A673 (cell line): Measurements from ENCODE around the gene HDAC4. TPM values are rescaled to one million over a fixed set of nuclear protein-coding genes. Genes with fewer than 3 reads are reported as not detected.

Experiments used
- BruUV-seq: library from RNA; stranded (reverse); fragments of 400-500 nt; replicated peaks from 2 replicates; lab custom pipeline; 2021; lab: Mats Ljungman, UMichigan
- CTCF ChIA-PET: fragments of 300-600 bp; sonication (Branson Sonifier 250); formaldehyde crosslinking; loops from one replicate; lab custom pipeline; 2022; ENCODE audit warnings: antibody characterized with exemption; lab: Charles Lee
- POLR2A ChIA-PET: fragments of 300-600 bp; sonication (Branson Sonifier 250); formaldehyde crosslinking; loops from one replicate; lab custom pipeline; 2022; ENCODE audit warnings: antibody characterized with exemption; ENCODE audit not compliant: low non-redundant PET; lab: Charles Lee
- DNase-seq: peaks from one replicate; pipeline ENCODE4 v3.0.0-alpha.2; 2015; ENCODE audit warnings: low spot score
- H3K27ac ChIP-seq: fragments of 200-600 bp; sonication (generic); 2 replicates; pipeline ENCODE4 v1.5.1; 2016; ENCODE audit warnings: mixed run types, low read depth, mild to moderate bottlenecking, mixed read lengths, antibody characterized with exemption, low read length; ENCODE audit not compliant: poor library complexity, severe bottlenecking
- H3K27me3 ChIP-seq: fragments of 200-600 bp; sonication (generic); replicated peaks from 2 replicates; pipeline ENCODE4 v1.6.1; 2017; ENCODE audit warnings: mixed run types, low read depth, mild to moderate bottlenecking, mixed read lengths, antibody characterized with exemption, low read length; ENCODE audit not compliant: insufficient read depth, poor library complexity
- H3K36me3 ChIP-seq: fragments of 200-600 bp; sonication (generic); 2 replicates; pipeline ENCODE4 v1.6.1; 2016; ENCODE audit warnings: mixed run types, mild to moderate bottlenecking, mixed read lengths, antibody characterized with exemption, low read length; ENCODE audit not compliant: insufficient read depth, poor library complexity, severe bottlenecking
- H3K4me1 ChIP-seq: fragments of 200-600 bp; sonication (generic); 2 replicates; pipeline ENCODE4 v1.6.1; 2017; ENCODE audit warnings: mixed run types, mild to moderate bottlenecking, mixed read lengths, antibody characterized with exemption, low read length; ENCODE audit not compliant: insufficient read depth, poor library complexity, severe bottlenecking
- H3K4me3 ChIP-seq: fragments of 200-600 bp; sonication (generic); 2 replicates; pipeline ENCODE4 v1.5.1; 2016; ENCODE audit warnings: low read depth, mixed run types, mild to moderate bottlenecking, mixed read lengths, low read length; ENCODE audit not compliant: poor library complexity, severe bottlenecking
- H3K9me3 ChIP-seq: fragments of 200-600 bp; sonication (generic); 2 replicates; pipeline ENCODE4 v1.6.1; 2016; ENCODE audit warnings: mixed run types, low read depth, mild to moderate bottlenecking, mixed read lengths, antibody characterized with exemption, low read length; ENCODE audit not compliant: poor library complexity, severe bottlenecking
- CTCF ChIP-seq: fragments of 300-800, 200-600 bp; sonication (generic); conservative IDR thresholded peaks from 2 replicates; pipeline ENCODE4 v1.5.1; 2017; ENCODE audit warnings: low read depth, mild to moderate bottlenecking, antibody characterized with exemption, low read length, moderate library complexity, mixed read lengths
- EZH2 ChIP-seq: fragments of 200-600 bp; sonication (generic); IDR thresholded peaks from 2 replicates; pipeline ENCODE4 v1.6.1; 2017; ENCODE audit warnings: borderline replicate concordance, low read depth, mild to moderate bottlenecking, mixed read lengths, antibody characterized with exemption, low read length; ENCODE audit not compliant: poor library complexity, severe bottlenecking
- intact Hi-C: fragments of 100-400 bp; cut with micrococcal nuclease; formaldehyde crosslinking; loops from one replicate; pipeline ENCODE4 v1.10.0; 2022; ENCODE audit not compliant: unreplicated experiment
- total RNA-seq: library from RNA; stranded (reverse); gene quantifications from 2 replicates; pipeline ENCODE4 v1.2.3, GENCODE V29; 2021

Gene HDAC4
- total RNA-seq, 1 experiment from 2014 or later: 40.0 TPM

GRCh38 chr2:239201884-239202283 is 198.9 kb downstream of the HDAC4 start:
- intact Hi-C loops: no loop called here
- no peaks in the 10 kb centered on the region for H3K27me3 ChIP-seq
- no peak overlapping the region for H3K27ac ChIP-seq
- BruUV-seq: no TSS peak
- TF ChIP-seq EZH2 (no peak), CTCF (no peak)
- ChIA-PET POLR2A (no interaction called here), CTCF (no interaction called here)
- no peak for DNase-seq
- H3K4me3 ChIP-seq: no peak overlapping the region
- no peaks in the 10 kb centered on the region for H3K9me3 ChIP-seq
- no peaks in the 10 kb centered on the region for H3K36me3 ChIP-seq
- H3K4me1 ChIP-seq: no peaks in the 10 kb centered on the region

GRCh38 chr2:239201531-239201876 is 199.3 kb downstream of the HDAC4 start:
- BruUV-seq: no TSS peak
- DNase-seq: no peak
- H3K9me3 ChIP-seq: no peaks in the 10 kb centered on the region
- H3K27me3 ChIP-seq: no peaks in the 10 kb centered on the region
- TF ChIP-seq CTCF (no peak), EZH2 (no peak)
- CTCF ChIA-PET: no interaction called here
- intact Hi-C loops: no loop called here
- no peaks in the 10 kb centered on the region for H3K4me1 ChIP-seq
- no peaks in the 10 kb centered on the region for H3K36me3 ChIP-seq
- POLR2A ChIA-PET: no interaction called here
- H3K27ac ChIP-seq: no peak overlapping the region
- H3K4me3 ChIP-seq: no peak overlapping the region

- Histone ChIP-seq H3K4me1 (no peaks in the 10 kb centered on the region), H3K27me3 (no peaks in the 10 kb centered on the region), H3K27ac (no peak overlapping the region), H3K36me3 (no peaks in the 10 kb centered on the region), H3K9me3 (no peaks in the 10 kb centered on the region), H3K4me3 (no peak overlapping the region)
- no peak for DNase-seq
- intact Hi-C loops: no loop called here
- CTCF ChIA-PET: no interaction called here
- POLR2A ChIA-PET: no interaction called here
- BruUV-seq: no TSS peak
- TF ChIP-seq CTCF: no peak
- no peak for TF ChIP-seq EZH2
Measured at GRCh38 chr2:239200646-239201530, 199.9 kb downstream of the HDAC4 start.
